Measurements from ENCODE around the gene IFNW1.
A peak's percentile ranks its signal among the peaks of the same experiment; 100 is the strongest.

The IFNW1 gene

DNA sequence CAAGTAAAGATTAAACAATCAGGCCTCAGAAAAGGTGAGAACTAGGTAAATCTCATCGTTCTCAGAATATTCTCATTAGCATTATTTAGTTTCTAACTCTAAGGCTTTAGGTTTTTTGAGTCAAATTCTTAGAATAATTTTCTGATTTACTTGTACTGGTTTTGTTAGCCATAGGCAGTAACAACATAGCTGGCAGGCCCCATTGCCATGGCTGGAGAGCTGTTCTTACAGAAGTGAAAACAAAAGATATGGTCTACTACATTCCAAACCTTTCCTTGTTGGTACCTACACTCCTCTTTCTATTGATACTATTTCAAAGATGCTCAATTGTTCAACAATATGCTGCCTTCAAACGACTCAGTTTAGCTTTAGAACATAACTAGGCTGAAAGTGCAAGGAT, 27.3 kb downstream of the IFNW1 start:
- H3K27ac Mint-ChIP-seq = no peak overlapping the region
- H3K4me1 Mint-ChIP-seq = peaks cover 3% of the 10 kb centered on the region
- H3K36me3 Mint-ChIP-seq (ENCODE audit: low read depth) = no peaks in the 10 kb centered on the region
- no peak overlapping the region for H3K4me3 Mint-ChIP-seq
- no peaks in the 10 kb centered on the region for H3K9me3 Mint-ChIP-seq
- TF ChIP-seq, protein P1, sequence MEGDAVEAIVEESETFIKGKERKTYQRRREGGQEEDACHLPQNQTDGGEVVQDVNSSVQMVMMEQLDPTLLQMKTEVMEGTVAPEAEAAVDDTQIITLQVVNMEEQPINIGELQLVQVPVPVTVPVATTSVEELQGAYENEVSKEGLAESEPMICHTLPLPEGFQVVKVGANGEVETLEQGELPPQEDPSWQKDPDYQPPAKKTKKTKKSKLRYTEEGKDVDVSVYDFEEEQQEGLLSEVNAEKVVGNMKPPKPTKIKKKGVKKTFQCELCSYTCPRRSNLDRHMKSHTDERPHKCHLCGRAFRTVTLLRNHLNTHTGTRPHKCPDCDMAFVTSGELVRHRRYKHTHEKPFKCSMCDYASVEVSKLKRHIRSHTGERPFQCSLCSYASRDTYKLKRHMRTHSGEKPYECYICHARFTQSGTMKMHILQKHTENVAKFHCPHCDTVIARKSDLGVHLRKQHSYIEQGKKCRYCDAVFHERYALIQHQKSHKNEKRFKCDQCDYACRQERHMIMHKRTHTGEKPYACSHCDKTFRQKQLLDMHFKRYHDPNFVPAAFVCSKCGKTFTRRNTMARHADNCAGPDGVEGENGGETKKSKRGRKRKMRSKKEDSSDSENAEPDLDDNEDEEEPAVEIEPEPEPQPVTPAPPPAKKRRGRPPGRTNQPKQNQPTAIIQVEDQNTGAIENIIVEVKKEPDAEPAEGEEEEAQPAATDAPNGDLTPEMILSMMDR (IDR thresholded peaks at IDR 0.05; ENCODE audit: unreplicated experiment in 3 of 3) = no peak
- no peaks in the 10 kb centered on the region for H3K27me3 Mint-ChIP-seq (ENCODE audit: low read depth)

DNA sequence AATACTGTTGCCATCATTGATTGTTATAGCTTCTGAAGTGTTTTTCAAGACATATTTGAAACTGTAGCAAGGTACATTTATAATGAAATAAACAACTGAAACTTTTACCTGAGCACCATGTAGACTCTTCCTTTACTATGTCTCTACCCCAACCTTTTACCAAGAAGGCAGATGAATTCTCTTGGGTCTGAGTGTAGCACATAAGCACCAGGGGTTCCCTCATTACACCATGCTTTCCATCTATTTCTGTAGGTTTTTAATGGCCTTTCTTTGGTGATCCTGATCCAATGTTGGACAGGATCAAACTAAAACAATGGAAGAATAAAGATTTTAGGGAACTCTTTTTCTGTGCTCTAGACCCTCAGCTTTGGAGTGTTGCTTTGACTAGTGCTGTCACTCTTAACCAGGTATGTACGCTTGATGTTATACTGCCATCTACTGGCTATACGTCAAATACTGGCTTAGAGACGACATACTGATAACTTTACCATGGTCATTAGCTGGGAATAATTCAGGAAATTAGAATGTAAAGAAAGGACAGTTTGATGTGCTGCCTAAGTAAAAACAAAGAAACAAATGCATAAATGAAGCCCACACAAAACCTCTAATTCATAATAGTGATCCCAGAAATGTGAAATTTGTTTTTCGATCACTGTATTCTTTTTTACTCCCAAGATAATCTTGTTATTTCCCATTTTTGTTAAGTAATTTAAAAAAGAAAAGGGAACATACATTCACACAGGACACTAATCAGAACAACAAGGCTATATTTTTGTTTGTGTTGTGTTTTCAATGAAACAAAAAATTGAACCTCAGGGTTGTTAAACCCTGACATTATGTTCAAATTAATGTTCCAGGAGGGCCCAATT, 30.7 kb downstream of the IFNW1 start:
- TF ChIP-seq, protein P1 (IDR thresholded peaks at IDR 0.05; ENCODE audit: unreplicated experiment in 3 of 3) = peak; percentile 81 to 90 (median 90)
- Mint-ChIP-seq H3K4me1 (no peaks in the 10 kb centered on the region), H3K9me3 (no peaks in the 10 kb centered on the region), H3K27ac (no peak overlapping the region), H3K27me3 (ENCODE audit: low read depth) (no peaks in the 10 kb centered on the region), H3K4me3 (no peak overlapping the region), H3K36me3 (ENCODE audit: low read depth) (no peaks in the 10 kb centered on the region)

DNA sequence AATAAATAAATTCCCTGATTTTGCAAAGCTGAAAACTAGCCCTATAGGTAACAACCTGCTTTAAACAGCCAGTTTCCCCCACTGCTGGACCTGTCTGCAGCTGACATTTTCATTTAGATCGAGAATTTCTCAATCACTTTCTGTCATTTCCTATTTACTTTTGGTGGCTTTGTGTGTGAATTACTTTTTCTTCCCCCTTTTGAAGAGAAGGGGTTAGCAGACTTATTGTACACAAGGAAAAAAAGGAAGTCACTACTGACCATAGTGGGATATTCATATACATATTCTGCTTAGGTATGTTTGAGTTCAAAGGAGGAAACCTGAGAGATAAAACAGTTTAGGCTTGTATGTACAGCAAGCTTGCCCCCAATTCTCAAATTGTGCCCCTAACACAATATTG, 36.8 kb downstream of the IFNW1 start:
- Mint-ChIP-seq H3K36me3 (ENCODE audit: low read depth) (no peaks in the 10 kb centered on the region), H3K4me3 (no peak overlapping the region), H3K4me1 (no peaks in the 10 kb centered on the region), H3K27me3 (ENCODE audit: low read depth) (peaks cover 3% of the 10 kb centered on the region), H3K27ac (no peak overlapping the region), H3K9me3 (no peaks in the 10 kb centered on the region)
- TF ChIP-seq, protein P1 (IDR thresholded peaks at IDR 0.05; ENCODE audit: unreplicated experiment in 3 of 3) = no peak

DNA sequence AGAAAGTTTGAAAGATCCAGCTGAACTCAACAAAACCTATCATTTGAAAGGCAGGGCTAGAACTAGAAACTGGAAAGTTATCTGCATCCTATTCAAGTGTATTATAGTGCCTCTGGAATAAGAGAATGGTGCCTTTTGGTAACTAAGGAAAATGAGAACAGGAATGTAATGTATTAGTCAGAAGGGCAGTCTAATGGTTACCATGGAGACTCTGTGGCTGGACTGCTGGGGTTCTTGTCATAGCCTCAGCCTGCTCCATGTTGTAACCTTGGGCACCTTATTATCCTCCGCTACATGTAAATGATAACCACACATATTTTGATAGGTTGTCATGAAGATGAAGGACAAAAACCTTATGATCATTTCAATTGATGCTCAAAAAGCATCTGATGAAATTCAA, 39.3 kb downstream of the IFNW1 start:
- H3K9me3 Mint-ChIP-seq = no peaks in the 10 kb centered on the region
- H3K4me1 Mint-ChIP-seq = no peaks in the 10 kb centered on the region
- TF ChIP-seq, protein P1 (IDR thresholded peaks at IDR 0.05; ENCODE audit: unreplicated experiment in 3 of 3) = no peak
- no peaks in the 10 kb centered on the region for H3K36me3 Mint-ChIP-seq (ENCODE audit: low read depth)
- H3K4me3 Mint-ChIP-seq = no peak overlapping the region
- H3K27me3 Mint-ChIP-seq (ENCODE audit: low read depth) = peaks cover 3% of the 10 kb centered on the region
- H3K27ac Mint-ChIP-seq = no peak overlapping the region

DNA sequence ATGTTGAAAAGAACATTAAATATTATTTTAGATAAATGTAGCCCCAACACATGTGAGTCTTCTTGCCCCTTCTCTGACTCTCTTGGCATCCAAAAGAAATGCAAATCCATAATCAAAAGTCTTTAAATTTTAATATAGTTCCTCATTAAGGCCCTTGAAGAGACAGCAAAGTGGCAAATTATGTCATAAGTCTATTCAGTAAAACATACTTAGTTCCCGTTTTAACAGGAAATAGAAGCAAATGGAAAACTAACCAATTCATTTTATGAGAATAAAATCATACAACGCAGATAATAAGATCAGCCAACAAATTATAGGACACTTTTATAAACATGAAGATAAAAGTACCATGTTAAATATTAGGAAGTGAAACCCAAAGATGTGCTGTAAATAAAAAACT, 43.8 kb downstream of the IFNW1 start:
- Mint-ChIP-seq H3K4me3 (no peak overlapping the region), H3K27ac (no peak overlapping the region), H3K27me3 (ENCODE audit: low read depth) (peaks cover under 1% of the 10 kb centered on the region), H3K9me3 (no peaks in the 10 kb centered on the region), H3K4me1 (peaks cover 12% of the 10 kb centered on the region), H3K36me3 (ENCODE audit: low read depth) (no peaks in the 10 kb centered on the region)
- TF ChIP-seq, protein P1 (IDR thresholded peaks at IDR 0.05; ENCODE audit: unreplicated experiment in 3 of 3) = no peak

DNA sequence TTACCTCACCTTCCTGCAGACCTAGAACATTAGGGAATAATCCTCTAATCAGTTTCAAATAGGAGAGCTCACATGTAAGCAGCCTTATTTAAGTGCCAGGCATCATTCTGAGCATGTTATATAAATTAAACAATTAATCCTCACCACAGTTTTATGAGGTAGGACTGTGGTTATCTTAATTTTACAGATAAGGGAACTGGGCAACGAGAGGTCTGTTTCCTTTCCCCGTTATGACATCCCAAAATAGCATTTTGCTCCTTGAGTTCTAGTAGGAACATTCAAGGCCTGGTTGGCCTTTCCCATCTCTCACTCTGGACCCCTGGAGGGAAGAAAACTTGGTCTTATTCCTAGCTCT, 44.8 kb downstream of the IFNW1 start:
- Mint-ChIP-seq H3K36me3 (ENCODE audit: low read depth) (no peaks in the 10 kb centered on the region), H3K27me3 (ENCODE audit: low read depth) (no peaks in the 10 kb centered on the region), H3K4me3 (no peak overlapping the region), H3K27ac (no peak overlapping the region), H3K4me1 (peaks cover 12% of the 10 kb centered on the region), H3K9me3 (no peaks in the 10 kb centered on the region)
- TF ChIP-seq, protein P1 (IDR thresholded peaks at IDR 0.05; ENCODE audit: unreplicated experiment in 3 of 3) = no peak
